AG04450 (cell line): ENCODE data around the gene ODC1. TPM values are rescaled to one million over a fixed set of nuclear protein-coding genes. Genes with fewer than 3 reads are reported as not detected.

ENCODE experiments used
- CTCF ChIA-PET: fragments of 300-600, 350-600 bp; formaldehyde crosslinking; extraction: SDS; loops from one replicate; lab custom pipeline; 2022; ENCODE audit warnings: antibody characterized with exemption, inconsistent platforms; lab: Charles Lee
- POLR2A ChIA-PET: fragments of 350-600 bp; formaldehyde crosslinking; extraction: SDS; loops from one replicate; lab custom pipeline; 2021; ENCODE audit warnings: antibody characterized with exemption, inconsistent platforms; lab: Yijun Ruan, JAX
- DNase-seq: peaks from one replicate; pipeline ENCODE4 v3.0.0-alpha.2; 2011; ENCODE audit warnings: low read depth, low spot score
- H3K27ac ChIP-seq: one replicate; pipeline ENCODE4 v1.5.1; 2012; ENCODE audit warnings: low read depth, low read length, control low read depth
- H3K27me3 ChIP-seq: one replicate; pipeline ENCODE4 v1.6.0; 2012; ENCODE audit warnings: low read length; ENCODE audit not compliant: control insufficient read depth, insufficient read depth
- H3K4me3 ChIP-seq: 2 replicates; pipeline ENCODE4 v1.5.1; 2011; ENCODE audit warnings: mild to moderate bottlenecking, low read depth, low read length, control low read depth
- H3K9me3 ChIP-seq: 2 replicates; pipeline ENCODE4 v1.5.1; 2012; ENCODE audit warnings: low read length; ENCODE audit not compliant: control insufficient read depth, insufficient read depth
- CTCF ChIP-seq: IDR thresholded peaks from 2 replicates; pipeline ENCODE4 v1.5.1; 2011; ENCODE audit warnings: low read depth, low read length, control low read depth, inconsistent platforms
- polyA plus RNA-seq: library from polyadenylated mRNA; depleted of rRNA; stranded (reverse); fragments of >200 nt; gene quantifications from 2 replicates; pipeline ENCODE4 v1.2.3, GENCODE V29; 2011

Gene ODC1
- polyA plus RNA-seq, 1 experiment, result 168 TPM

GRCh38 chr2:10397878-10398277 is 50.2 kb downstream of the ODC1 start:
- DNase-seq, result no peak
- Histone ChIP-seq H3K4me3 (no peak overlapping the region), H3K9me3 (peaks cover 2% of the 10 kb centered on the region; the same call in 1 of the 2 replicates), H3K27me3 (no peaks in the 10 kb centered on the region), H3K27ac (no peak overlapping the region)
- no peak for TF ChIP-seq CTCF
- ChIA-PET CTCF (interaction anchor here (1.1 to 1.4 kb wide), 2 partner anchors 11 kb away, joined by 3 to 4 read pairs; no protein-coding TSS in a partner anchor), POLR2A (no interaction called here)

- TF ChIP-seq CTCF, result no peak
- Histone ChIP-seq H3K27me3 (no peaks in the 10 kb centered on the region), H3K4me3 (no peak overlapping the region), H3K27ac (no peak overlapping the region), H3K9me3 (peaks cover 2% of the 10 kb centered on the region; the same call in 1 of the 2 replicates)
- CTCF ChIA-PET, result interaction anchor here (1.1 kb wide), 1 partner anchor 11 kb away, joined by 3 read pairs; no protein-coding TSS in a partner anchor
- DNase-seq, result no peak
- POLR2A ChIA-PET, result no interaction called here
Observed at GRCh38 chr2:10397297-10397875, 50.7 kb downstream of the ODC1 start.

DNA sequence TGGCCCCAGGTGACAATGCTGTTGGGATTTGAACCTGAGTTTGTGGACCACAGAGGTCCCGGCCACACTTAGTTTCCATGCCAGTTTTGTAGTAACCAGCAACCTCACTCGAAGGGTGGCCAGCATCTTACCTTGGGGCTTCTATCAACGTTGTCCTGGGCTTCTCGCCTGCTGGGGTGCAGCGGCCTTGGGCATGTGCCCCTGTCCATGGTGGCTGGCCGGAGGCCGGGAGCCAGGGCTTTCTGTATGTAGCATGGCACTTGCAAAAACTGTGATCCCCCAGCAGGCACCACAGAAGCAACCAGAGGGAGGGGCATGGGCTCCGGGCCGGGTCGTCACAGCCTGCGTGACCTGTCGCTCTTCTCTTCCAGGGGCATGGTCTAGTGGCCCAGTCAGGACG is 51.7 kb downstream of the ODC1 start:
- TF ChIP-seq CTCF, result no peak
- ChIA-PET CTCF (interaction anchor here (1.2 kb wide), 1 partner anchor 38 kb away, joined by 3 read pairs; no protein-coding TSS in a partner anchor), POLR2A (no interaction called here)
- Histone ChIP-seq H3K27ac (no peak overlapping the region), H3K27me3 (no peaks in the 10 kb centered on the region), H3K4me3 (no peak overlapping the region), H3K9me3 (peaks cover 2% of the 10 kb centered on the region; the same call in 1 of the 2 replicates)
- DNase-seq, result no peak

DNA sequence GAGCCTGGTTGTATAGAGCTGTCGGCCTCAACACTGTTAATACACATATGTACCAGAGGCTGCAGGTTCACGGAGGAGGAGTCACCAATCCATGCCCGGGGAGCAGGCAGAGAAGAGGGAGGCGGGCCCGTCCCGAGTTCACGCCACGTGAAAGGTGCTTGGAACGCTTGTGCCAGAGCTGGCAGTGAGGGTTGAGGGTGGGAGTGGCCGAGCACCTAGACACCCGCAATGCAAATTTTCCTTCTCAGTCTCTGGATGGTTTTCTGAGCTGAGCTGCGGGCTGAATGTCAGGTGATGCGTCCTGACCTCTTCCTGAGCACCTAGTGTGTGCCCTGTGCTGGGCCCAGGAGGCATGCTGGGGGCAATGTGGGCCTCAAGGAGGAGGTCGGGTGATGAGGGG is 52.2 kb downstream of the ODC1 start:
- no peak for TF ChIP-seq CTCF
- Histone ChIP-seq H3K4me3 (no peak overlapping the region), H3K9me3 (peaks cover 2% of the 10 kb centered on the region; the same call in 1 of the 2 replicates), H3K27ac (no peak overlapping the region), H3K27me3 (no peaks in the 10 kb centered on the region)
- ChIA-PET POLR2A (no interaction called here), CTCF (interaction anchor here (1.2 kb wide), 1 partner anchor 39 kb away, joined by 3 read pairs; no protein-coding TSS in a partner anchor)
- no peak for DNase-seq

DNA sequence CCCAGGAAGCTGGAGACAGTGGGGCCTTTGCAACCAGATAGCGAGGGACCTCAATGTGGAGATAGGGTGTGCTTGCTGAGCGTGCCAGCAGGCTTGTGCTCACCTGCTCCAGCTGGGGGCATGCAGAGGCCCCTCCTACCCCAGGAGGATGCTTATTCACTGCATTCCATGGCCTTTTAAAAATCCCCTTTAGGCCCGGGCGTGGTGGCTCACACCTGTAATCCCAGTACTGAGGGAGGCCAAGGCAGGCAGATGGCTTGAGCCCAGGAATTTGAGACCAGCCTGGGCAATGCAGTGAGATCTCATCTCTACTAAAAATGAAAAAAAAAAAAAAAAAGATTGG is 54.5 kb downstream of the ODC1 start:
- no peak overlapping the region for H3K4me3 ChIP-seq
- H3K27me3 ChIP-seq, result no peaks in the 10 kb centered on the region
- POLR2A ChIA-PET, result no interaction called here
- CTCF ChIA-PET, result interaction anchor here (1.6 kb wide), 1 partner anchor 15 kb away, joined by 13 read pairs; no protein-coding TSS in a partner anchor
- TF ChIP-seq CTCF, result no peak
- H3K9me3 ChIP-seq, result no peaks in the 10 kb centered on the region
- DNase-seq, result no peak
- H3K27ac ChIP-seq, result no peak overlapping the region
